ENCODE measurements around the gene CEPT1. TPM values are rescaled to one million over a fixed set of nuclear protein-coding genes. Genes with fewer than 3 reads are reported as not detected.

Gene CEPT1
- total RNA-seq, 1 donor from 2014 or later: 24.2 TPM

GRCh38 chr1:111199329-111199728 lies 59.3 kb downstream of the CEPT1 start:
- no peaks in the 10 kb centered on the region for H3K27me3 Mint-ChIP-seq (ENCODE audit: low read depth)
- no peak for TF ChIP-seq CTCF (IDR thresholded peaks at IDR 0.05)
- no peak overlapping the region for H3K27ac Mint-ChIP-seq (ENCODE audit: unreplicated experiment)
- no peak for DNase-seq (ENCODE audit: low spot score)
- H3K4me3 Mint-ChIP-seq (ENCODE audit: unreplicated experiment): no peak overlapping the region
- H3K4me1 Mint-ChIP-seq (ENCODE audit: low read depth): no peaks in the 10 kb centered on the region
- no peaks in the 10 kb centered on the region for H3K9me3 Mint-ChIP-seq (ENCODE audit: low read depth)
- no peaks in the 10 kb centered on the region for H3K36me3 Mint-ChIP-seq (ENCODE audit: low read depth)

- Mint-ChIP-seq H3K9me3 (ENCODE audit: low read depth) (no peaks in the 10 kb centered on the region), H3K36me3 (ENCODE audit: low read depth) (no peaks in the 10 kb centered on the region), H3K4me1 (ENCODE audit: low read depth) (no peaks in the 10 kb centered on the region), H3K27ac (ENCODE audit: unreplicated experiment) (no peak within 1 kb of the TSS), H3K4me3 (ENCODE audit: unreplicated experiment) (no peak within 1 kb of the TSS), H3K27me3 (ENCODE audit: low read depth) (peaks cover 2% of the 10 kb centered on the region)
- DNase-seq (ENCODE audit: low spot score): no peak
- TF ChIP-seq CTCF (IDR thresholded peaks at IDR 0.05): no peak
Observed at GRCh38 chr1:111199881-111200801, 60.1 kb downstream of the CEPT1 start, which contains the start of gene DENND2D. Gene DENND2D, minus strand, starts transcription at chr1:111200646. Its CDS starts 187 bp downstream, at chr1:111200459.

DNA sequence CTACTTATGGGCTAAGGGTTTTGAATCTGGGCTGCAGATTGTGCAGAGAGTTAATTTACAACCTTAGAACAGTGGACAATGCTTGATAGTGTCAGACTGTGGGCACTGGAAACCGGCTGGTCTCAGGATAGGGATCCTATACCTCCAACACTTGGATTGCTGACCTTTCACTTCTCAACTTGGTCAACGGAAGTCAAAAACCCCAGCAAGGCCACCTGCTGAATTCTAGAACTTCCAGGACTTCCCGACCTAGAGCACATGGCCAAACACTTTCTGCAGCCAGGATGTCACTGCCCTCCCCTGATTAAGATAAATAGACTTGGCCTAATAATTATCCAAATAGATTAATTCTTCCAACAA lies 60.8 kb downstream of the CEPT1 start:
- DNase-seq (ENCODE audit: low spot score): no peak
- Mint-ChIP-seq H3K4me3 (ENCODE audit: unreplicated experiment) (no peak overlapping the region), H3K36me3 (ENCODE audit: low read depth) (no peaks in the 10 kb centered on the region), H3K27ac (ENCODE audit: unreplicated experiment) (no peak overlapping the region), H3K27me3 (ENCODE audit: low read depth) (peaks cover 4% of the 10 kb centered on the region), H3K9me3 (ENCODE audit: low read depth) (no peaks in the 10 kb centered on the region), H3K4me1 (ENCODE audit: low read depth) (peaks cover 2% of the 10 kb centered on the region)
- TF ChIP-seq CTCF (IDR thresholded peaks at IDR 0.05): no peak

- no peaks in the 10 kb centered on the region for H3K9me3 Mint-ChIP-seq (ENCODE audit: low read depth)
- peaks cover 9% of the 10 kb centered on the region for H3K27me3 Mint-ChIP-seq (ENCODE audit: low read depth)
- TF ChIP-seq CTCF (IDR thresholded peaks at IDR 0.05): no peak
- H3K27ac Mint-ChIP-seq (ENCODE audit: unreplicated experiment): no peak overlapping the region
- no peaks in the 10 kb centered on the region for H3K36me3 Mint-ChIP-seq (ENCODE audit: low read depth)
- peaks cover 2% of the 10 kb centered on the region for H3K4me1 Mint-ChIP-seq (ENCODE audit: low read depth)
- DNase-seq (ENCODE audit: low spot score): no peak
- no peak overlapping the region for H3K4me3 Mint-ChIP-seq (ENCODE audit: unreplicated experiment)
Observed at GRCh38 chr1:111201275-111202090, 61.5 kb downstream of the CEPT1 start.

- DNase-seq (ENCODE audit: low spot score): no peak
- no peaks in the 10 kb centered on the region for H3K9me3 Mint-ChIP-seq (ENCODE audit: low read depth)
- no peaks in the 10 kb centered on the region for H3K36me3 Mint-ChIP-seq (ENCODE audit: low read depth)
- peaks cover 2% of the 10 kb centered on the region for H3K4me1 Mint-ChIP-seq (ENCODE audit: low read depth)
- H3K4me3 Mint-ChIP-seq (ENCODE audit: unreplicated experiment): no peak overlapping the region
- H3K27me3 Mint-ChIP-seq (ENCODE audit: low read depth): peaks cover 13% of the 10 kb centered on the region
- no peak overlapping the region for H3K27ac Mint-ChIP-seq (ENCODE audit: unreplicated experiment)
- no peak for TF ChIP-seq CTCF (IDR thresholded peaks at IDR 0.05)
Observed at GRCh38 chr1:111202366-111202706, 62.3 kb downstream of the CEPT1 start.
